ENCODE measurements around the gene MYO18B.

DNA sequence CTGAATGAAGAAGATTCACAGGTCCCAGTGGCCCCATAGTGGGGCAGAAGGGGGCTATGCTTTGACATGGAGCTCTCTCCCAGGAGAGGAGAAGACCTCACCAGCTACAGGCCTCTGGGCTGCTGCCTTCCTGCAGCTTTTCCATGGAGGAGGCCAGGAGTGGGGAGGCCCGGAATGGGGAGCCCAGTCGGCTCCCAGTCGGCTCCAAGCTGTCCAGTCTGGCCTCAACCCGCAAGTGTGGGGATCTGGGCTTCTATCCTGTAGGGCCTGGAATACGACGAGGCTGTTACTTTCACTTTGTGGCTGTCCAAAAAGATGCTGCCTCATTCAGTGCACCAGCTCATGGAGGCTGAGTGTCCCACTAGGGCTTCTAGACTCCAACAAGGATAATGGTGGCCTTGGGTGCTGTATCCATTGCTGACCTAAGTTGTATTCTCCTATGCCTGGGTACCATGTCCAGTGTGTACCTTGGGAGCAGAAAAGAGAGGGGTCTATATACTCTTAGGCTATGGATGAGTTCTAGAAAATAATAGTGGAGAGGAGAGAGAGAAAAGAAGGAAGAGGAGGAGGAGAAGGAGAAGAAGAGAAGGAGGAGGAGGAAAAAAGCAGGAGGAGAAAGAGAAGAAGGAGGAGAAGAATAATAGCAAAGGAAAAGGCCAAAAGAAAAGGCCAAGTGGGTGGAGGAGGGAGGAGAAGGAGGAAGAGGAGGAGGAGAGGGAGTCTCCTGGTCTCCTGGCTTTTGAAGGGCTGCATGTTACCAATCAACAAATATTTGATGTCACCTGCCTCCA lies 1.1 kb downstream of the MYO18B start:
- TF ChIP-seq CTCF (IDR thresholded peaks at IDR 0.05; ENCODE audit: extremely low read depth in 1 of 2, insufficient read depth in 1 of 2, low read depth in 1 of 2, low read length in 2 of 2) (no peak), EZH2 (IDR thresholded peaks at IDR 0.05; ENCODE audit: borderline replicate concordance, low read depth, low read length, severe bottlenecking) (no peak)
- TF ChIP-seq, protein P1, sequence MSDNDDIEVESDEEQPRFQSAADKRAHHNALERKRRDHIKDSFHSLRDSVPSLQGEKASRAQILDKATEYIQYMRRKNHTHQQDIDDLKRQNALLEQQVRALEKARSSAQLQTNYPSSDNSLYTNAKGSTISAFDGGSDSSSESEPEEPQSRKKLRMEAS (IDR thresholded peaks at IDR 0.05; ENCODE audit: insufficient read depth, insufficient read length), result no peak

Data from endothelial cell of umbilical vein (primary cell).